Right renal pelvis (tissue), 4 donors: Measurements from ENCODE around the gene GOLT1A. TPM values are rescaled to one million over a fixed set of nuclear protein-coding genes. Genes with fewer than 3 reads are reported as not detected.
A peak's percentile ranks its signal among the peaks of the same experiment; 100 is the strongest.

Experiments
- DNase-seq, 4 donors: peaks; one replicate each; pipeline ENCODE4 v3.0.0-alpha.2; 2013; ENCODE audit warnings: low read depth in 4 of 4, low spot score in 3 of 4, missing footprints in 1 of 4
- polyA plus RNA-seq, 4 donors: library from polyadenylated mRNA; unstranded; fragments of 120-200 nt; gene quantifications; one replicate each; pipeline ENCODE4 v1.2.1, GENCODE V29; 2013; ENCODE audit not compliant: insufficient read length in 4 of 4

The GOLT1A gene, protein sequence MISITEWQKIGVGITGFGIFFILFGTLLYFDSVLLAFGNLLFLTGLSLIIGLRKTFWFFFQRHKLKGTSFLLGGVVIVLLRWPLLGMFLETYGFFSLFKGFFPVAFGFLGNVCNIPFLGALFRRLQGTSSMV
- polyA plus RNA-seq, result 1 to 10 TPM; 3.0 to 4.7 (median 4.0) TPM

DNA sequence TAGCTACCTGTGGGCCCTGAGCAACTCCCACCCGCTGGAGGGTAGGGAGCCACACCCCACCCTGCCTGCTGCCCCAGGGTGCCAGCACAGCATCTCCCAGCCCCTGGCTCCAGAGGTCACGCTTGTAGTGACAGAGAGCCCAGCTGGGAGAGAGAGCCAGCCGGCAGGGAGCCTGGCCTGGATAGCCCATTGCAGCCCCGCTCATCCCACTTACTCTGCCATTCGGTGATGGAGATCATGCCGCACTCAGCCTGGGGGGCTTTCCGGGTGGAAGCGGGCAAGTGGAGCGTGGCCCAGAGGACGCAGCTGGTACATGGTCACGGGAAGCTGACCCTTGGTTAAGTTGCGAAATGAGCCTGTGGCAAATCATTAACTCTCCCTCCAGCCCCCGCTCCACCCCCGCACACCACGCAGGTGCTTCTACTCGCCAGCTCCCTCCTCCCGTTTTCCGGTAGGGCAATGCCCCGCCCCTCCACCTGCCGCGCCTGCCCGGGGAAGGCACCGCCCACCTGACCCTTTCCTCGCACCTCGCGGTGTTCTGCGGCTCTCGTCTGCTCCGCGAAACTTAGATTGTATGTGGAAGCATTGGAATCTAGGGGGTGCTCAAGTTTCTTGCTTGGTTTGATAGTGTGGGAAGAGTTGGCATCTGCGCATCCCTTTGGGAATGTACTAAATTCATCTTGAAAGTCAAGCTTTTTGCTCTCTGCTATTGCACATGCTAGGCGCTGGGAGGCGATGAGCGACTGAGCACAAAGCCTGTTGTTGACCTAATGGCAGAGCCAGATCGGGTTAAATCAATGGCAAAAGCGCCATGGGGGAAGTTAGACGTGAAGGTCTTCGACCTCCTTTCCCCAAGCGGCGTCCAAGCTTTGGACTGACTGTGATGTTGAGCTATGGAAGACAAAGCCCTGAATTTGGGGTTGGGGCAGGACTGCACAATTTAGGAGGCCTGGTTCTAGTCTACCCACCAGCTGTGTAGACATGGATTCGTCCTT, at the start of gene GOLT1A:
GOLT1A (minus strand) TSS at position 321 of the 995 bp plus-strand sequence; CDS start at position 239, 82 bp downstream.
- peak; percentile 68 to 81 (median 74) for DNase-seq

DNA sequence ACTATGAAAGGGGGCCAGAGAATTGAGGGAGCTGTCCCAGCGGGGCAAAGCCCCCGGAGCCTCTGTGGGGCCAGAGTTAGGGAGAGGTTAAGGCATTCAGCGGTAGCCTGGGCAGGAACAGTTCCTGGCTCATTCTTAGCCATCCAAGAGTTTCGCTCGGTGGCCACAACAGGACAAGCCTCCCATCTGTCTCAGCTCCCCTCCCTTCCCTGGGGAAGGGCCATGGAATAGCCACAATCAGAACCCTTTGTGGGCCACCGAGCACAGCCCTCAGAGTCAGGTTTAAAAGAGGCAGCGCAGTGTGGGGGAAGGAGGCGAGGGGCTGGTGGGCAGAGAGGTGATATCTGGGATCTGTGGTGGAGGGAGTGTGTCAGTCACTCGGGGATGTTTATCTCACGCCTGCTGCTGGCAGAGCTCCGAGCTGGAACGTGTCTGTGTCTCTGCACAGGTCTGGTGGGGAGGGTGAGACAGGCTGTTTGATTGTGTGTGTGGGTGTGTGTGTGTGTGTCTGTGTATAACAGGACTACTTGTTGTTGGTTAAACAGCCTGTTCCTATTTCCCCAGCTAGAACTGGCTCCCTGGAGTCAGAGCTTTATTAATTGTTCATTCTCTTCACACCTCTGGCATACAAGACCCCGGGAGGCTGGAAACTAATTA, 49.6 kb upstream of the GOLT1A start:
- no peak for DNase-seq

DNA sequence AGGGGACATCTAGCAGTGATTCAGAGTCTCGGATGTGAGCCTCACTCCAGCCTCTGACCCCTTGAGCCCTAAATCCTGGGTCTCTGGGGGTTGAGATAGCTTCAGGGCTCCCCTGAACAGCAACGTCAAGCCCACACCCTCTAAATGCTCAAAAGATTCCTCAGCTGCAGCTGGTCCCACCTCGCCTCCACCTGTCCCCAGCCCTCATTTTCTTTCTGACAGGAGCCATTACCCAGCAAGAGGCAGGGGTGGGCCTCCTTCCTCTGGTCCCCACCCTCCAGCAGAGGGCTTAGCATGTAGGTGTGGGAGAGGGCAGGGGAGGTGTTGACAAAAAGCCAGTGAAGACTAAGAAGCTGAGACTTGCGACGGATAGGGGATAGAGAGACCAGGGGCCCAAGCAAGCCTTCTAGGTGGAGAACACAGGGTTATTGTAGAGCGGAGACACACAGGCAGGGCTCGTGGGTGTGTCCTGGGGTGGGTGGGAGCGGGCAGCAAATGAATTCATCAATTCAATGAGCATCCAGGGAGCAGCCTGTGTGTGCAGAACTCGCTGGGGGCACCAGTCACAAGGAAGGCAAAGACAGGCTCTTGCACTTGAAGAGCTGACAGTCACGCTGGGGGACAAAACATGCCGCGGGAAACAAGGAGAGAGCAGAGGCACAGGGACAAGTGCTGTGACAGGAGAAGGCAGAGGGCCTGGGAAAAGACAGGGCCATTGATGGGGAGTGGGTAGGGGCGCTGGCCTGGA, 48.9 kb upstream of the GOLT1A start:
- DNase-seq, result no peak

DNA sequence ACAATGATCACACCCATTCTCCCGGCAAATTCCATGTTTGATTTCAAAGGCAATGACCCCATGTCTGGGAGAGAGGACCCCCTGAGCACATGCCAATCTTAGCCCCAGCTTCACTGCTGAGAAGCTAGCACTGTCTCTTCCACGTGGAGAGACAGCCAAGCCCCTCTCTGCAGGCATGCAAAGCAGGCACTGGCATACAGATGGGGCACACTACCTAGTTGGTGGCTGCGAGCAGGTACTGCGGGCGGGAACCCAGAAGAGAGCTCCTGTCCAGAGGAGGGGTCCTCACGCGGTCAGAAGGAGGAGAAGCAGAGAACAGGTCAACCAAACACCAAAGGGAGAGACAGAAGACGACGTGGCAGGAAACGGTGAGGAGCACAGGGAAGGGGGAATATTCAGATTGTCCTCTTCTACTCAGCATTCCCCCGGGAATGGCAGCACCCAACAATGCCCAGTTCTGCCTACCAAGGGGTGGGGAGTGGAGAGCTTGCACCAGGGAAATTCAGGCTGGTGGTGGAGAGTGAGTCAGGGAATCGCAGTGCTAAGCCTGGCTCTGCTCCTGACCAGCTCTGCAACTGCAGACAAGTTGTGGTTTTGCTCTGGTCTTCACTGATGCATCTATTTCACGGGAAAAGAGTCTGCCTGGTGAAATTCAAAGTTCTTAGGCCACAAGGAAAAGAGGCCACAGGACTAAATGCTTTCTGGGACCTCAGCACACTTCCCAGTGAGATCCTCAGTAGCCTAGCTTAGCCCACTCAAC, 48.1 kb upstream of the GOLT1A start:
- no peak for DNase-seq

DNA sequence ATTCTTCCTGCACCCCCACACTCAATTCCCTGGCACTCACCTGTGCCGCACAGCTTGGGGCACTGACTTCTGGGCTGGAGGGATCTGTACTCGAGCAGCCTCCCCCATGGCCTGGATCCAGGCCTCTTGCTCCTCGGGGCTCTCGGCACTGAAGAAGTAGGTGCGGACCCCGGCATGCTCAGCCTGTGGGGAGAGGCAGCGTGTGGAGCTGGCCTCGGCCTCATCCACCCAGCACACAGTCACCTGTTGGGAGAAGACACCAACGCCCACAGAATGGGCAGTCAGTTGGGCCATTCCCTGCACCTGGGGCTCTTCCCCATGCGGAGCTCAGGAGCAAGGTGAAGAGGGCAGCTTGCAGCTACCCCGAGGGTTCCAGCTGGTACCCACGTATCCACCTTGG, 47.5 kb upstream of the GOLT1A start:
- DNase-seq, result no peak

DNA sequence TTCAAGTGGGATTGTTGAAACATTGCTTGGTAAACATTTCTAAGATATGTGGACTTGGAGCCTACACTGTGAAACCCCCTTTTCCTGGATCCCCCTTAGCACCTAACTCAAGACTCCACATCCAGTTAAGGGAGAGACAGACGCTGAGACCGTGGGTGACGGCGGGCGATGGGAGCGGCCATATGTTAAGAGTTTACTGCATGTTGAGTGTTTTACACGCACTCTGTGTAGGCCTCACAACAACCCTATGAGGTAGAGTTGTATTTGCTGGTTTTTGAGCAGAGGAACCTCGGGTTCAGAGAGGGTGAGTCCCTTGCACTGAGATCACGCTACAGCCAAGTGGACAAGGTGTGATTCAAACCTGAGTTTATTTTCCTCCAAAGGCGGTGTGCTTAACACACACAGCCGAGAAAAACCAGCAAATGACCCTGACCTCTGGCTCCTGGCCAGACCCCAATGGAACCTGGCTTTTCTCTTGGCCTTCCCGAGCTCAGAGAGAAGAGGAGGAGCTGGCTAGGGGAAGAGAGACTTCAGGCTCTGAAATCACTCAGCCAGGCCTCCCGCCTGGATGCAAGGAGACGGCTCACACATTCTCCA, 46.9 kb upstream of the GOLT1A start:
- no peak for DNase-seq

DNA sequence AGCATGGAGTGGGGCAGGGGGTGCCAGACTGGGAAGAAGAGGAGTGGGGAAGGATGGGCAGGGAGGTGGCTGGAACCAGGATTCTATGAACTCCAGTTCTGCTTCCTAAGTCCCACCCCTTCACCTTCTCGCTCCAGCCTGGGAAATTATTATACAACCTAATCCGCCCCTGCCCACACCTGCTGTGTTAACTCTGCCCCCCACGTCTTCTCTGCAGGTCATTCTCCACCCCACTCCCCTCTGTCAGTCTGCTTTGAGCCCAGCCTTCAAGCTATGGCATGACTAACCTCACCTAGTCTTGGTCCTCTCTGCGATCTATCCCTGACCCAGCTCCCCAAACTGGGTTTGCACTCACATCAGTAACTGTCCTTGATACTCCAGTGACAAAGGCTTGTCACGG, 46.0 kb upstream of the GOLT1A start:
- no peak for DNase-seq

DNA sequence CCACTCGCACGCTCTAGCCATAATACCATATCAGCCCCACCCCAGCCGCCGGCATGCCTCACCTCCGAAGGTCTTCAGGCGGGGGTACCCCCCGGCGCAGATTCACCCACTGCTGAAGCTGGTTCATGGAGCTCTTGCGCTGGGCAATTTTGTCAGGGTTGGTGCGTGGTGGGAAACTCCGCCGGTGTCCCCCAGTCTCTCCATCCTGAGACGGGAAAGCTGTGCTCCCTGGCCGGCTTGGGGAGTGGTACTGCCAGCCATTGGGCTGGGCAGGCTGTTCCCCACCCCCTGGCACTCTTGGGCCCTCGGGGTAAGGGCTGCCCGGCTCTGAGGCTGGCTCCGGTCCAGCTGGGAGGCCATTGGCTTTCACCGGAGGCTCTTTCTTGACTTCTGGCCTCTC, 45.4 kb upstream of the GOLT1A start:
- DNase-seq, result no peak

DNA sequence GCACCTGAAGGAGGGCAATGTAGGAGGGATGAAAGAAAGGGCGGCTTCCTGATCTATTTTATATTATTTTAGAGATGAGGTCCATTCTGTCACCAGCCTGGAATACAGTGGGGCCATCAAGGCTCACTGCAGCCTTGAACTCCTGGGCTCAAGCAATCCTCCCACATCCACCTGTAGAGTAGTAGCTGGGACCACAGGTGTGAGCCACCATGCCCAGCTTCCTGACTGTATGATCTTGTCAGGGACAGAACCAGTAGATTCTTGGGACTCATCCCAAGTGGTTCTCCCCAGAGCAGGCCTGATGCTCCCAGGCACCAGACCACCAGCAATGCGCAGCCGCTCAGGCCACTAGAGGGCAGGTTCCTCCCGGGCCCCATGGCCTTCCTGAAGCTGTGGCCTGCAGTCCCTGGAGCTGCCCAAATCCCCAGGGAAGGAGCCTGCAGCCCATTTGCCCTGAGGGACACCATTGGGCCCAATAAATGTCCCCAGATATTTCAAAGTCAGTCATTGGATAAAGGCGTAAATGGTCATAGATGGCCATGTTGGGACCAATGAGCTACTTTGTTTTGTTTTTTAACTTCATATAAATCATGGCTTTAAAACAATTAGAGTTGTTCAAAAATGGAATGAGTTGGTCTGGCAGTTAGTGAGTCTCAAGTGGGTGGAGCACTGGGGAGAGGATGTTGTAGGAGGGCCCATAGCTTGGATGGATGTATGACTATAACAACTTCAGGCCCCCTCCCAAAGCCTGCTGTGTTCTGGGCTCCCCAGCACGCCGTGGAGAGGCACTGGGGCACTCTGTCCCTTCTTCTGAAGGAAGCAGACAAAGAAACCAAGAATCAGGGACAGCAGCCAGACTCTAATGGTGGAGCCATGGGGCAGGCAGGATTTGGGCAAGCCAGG, 44.7 kb upstream of the GOLT1A start:
- DNase-seq, result no peak

DNA sequence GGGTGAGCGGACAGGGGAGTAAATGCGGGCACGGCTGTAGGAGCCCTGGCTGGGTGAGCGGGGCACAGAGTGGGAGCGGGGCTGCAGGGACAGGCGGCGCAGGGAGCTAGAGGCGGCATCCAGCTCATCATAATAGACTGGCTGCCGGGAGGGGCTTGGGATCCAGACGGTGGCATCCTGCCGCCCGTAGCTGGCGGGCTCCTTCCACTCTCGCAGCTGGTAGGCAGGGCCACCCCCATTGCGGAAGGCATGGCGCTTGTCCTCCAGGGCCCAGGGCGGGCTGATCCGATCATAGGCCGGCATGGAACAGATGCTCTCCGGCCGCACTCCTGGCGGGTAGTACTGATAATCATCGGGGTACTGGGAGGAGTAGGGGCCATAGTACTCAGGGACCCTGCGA, 43.7 kb upstream of the GOLT1A start:
- no peak for DNase-seq

DNA sequence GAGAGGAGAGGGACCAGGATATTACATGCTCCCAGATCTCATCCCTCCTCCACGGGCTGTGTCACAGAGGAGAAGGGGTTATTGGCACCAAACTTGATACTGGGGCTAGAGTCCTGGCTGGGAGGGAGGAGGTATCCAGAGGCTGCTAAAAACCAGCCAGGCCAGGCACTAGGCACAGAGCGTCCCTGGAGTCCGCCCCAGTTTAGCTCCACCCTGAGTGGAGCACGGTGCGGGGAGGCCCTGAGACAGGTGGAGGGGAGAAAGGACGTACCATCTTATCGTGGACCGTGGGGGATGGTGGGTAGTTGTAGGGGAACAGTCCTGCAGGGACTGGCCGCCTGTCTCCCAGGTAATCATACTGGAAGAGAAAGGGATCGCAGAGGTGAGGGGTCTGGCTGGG, 42.7 kb upstream of the GOLT1A start:
- no peak for DNase-seq

DNA sequence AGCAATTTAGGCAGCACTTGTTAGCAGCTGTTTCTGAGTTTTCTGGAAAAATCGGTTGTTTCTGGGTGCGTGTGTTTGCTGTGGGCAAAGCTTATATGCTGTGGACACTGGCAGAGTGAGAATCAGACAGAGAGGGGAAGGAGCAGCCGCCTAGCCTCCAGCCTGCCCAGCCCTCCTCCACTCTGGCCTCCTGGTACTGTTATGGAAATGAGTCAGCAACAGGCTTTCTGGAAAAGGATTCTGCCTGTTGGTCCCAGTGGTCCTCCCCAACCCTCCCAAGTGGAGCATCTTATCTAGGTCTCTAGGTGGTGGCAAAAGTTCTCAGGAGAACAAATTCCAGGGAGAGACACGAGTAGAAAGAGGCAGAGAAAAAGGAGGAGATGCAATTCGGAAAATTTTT, 42.2 kb upstream of the GOLT1A start:
- no peak for DNase-seq

DNA sequence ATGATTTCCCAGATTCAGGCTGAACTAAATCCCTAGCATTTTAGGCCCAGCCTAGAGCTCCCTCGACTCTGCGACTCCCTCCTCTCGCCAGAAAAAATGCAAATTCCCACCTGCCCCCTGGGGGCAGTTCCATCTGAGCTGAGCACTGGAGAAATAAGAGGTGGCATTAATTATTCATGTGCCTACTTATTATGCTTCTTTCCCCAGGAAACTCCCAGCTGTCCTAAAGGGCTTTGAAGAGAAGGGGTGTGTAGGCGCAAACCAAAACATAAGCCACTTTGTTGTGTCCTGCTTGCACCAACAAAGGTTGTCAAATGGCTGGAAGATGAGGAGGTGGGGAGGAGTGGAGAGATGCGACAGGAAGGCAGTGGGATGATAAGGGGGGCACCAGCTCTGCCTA, 41.4 kb upstream of the GOLT1A start:
- no peak for DNase-seq

DNA sequence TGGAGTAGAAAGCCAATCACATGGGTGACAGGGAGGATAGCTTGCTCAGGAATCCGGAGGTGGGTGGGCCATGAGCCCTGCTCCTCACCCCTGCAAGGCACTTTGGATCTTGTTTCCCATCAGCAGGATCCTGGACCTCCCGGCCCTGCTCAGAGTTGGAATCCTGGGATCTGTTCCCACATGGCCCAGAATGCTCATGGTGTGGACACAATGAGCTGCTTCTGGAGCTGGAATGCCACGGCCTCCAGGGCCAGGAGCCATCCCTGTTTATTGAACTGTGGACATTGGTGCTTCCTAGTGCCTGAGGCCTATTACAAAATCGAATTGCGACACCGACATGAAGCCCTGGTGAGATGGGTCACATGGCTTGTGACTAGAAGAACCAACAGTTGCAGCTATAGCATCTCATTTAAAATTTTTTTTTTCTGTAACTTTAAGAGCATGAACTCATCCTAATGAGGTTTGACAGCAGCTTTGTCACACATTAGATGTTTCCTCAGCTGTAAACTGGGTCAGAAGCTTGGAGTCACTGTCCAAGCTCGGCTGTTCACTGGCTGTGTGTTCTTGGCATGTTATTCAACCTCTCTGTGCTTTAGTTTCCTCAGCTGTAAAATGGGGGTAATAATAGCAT, 40.4 kb upstream of the GOLT1A start:
- DNase-seq, result no peak

DNA sequence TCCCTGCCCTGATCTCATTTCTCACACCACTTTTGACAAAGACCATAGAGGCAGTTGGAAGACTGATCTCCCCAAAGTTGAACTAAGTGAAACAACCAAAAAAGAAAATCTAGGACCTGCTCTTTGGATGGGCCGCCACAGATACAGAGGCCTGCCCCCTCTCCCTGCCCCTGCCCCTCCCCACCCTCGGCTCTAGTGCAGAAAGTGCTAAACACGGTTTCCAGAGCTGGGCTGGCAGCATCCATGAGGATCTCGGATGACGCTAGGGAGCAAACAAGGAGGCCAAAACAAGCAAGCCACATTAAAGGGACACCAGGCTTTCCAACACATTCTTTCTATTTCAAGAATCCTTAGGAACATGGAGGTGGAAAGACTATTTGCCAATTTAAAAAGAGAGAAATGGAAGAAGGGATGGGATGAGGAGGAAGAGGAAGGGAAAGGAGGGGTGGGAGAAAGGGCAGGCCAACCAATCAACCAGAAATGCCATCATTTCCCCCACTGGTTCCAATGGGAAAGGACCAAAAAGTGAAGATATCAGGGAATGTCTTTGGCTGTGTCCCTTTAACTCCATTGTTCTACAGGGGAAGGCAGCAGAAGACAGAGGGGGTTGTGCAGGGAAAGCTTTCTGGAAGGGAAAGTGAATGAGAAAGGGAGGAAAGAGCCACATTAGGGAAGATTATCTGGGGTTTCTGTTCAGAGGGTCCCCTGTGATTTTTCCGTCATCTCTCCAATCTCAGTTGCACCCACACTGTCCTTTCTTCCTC, 38.3 kb upstream of the GOLT1A start:
- no peak for DNase-seq

DNA sequence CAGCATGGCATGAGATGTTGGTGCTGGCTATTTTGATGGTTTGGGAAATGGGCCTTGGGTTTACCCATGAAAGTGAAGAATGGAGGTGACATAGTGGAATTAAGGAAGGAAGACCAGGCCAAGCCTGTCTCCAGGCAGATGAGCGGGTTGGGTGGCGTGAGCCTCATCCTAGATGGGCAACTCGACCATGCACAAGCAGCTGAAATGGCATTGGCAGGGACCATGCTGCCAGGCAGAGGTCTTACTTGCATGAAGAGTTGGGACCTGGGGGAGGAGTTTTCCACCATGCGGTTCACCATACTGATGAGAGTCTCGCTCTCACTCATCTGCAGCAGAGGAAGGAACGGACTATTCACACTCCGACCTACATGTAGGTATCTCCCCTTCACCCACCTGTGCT, 37.5 kb upstream of the GOLT1A start:
- no peak for DNase-seq

DNA sequence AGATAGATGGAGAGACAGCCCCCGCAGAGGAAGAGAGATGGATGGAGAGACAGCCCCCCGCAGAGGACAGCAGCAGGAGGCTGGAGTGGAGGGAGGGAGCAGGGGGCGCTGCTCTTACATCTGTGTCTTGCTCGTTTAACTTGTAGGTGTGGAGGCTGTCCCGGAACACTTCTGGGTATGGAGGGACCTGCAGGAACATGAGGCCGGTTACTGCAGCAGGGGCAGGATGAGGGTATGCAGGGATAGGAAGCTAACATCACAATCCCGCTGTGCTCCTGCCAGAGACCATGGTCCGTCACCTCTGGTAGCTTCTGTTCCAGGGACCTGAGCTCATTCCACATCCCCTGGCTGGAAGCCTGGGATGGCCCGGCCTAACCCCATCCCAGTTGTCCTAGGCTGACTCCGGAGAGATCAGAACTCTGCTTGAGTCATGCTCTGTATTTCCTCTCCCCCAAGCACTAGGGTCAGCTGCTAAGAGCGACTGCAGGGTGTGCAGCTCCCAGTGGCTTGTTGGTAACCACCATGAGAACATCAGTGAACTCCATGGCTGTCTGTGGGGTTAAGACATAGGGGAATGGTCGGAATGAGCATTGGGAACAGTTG, 36.7 kb upstream of the GOLT1A start:
- DNase-seq, result no peak
